ENCODE results near the gene BAD.
A peak's percentile ranks its signal among the peaks of the same experiment; 100 is the strongest.

GRCh38 chr11:64251016-64251752 lies 33.3 kb downstream of the BAD start, which contains the start of gene PLCB3:
- TF ChIP-seq EZH2 (optimal IDR thresholded peaks at IDR 0.05; ENCODE audit: low read depth, low read length) (no peak), CTCF (IDR thresholded peaks at IDR 0.05; ENCODE audit: low read length) (peak; percentile 49)

Measured in MM.1S (cell line).